ENCODE measurements around the gene TRMO. TPM values are rescaled to one million over a fixed set of nuclear protein-coding genes. Genes with fewer than 3 reads are reported as not detected.

Gene TRMO
- total RNA-seq, 1 donor from 2014 or later, result 8.2 TPM

DNA sequence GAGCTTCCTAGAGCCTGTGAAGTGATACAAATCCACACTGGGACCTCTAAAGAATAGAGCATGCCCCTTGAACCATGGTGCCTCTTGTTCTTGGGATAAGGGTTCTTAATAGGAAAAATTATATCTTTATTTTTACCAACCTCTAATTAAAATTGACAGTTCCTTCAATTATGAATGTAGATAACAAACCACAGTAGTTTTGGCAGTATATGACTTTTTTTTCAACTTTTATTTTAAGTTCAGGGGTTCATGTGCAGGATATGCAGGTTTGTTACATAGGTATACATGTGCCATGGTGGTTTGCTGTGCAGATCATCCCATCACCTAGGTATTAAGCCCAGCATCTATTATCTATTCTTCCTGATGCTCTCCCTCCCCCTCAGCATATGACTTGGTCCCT is 14.7 kb upstream of the TRMO start:
- TF ChIP-seq, protein P1, sequence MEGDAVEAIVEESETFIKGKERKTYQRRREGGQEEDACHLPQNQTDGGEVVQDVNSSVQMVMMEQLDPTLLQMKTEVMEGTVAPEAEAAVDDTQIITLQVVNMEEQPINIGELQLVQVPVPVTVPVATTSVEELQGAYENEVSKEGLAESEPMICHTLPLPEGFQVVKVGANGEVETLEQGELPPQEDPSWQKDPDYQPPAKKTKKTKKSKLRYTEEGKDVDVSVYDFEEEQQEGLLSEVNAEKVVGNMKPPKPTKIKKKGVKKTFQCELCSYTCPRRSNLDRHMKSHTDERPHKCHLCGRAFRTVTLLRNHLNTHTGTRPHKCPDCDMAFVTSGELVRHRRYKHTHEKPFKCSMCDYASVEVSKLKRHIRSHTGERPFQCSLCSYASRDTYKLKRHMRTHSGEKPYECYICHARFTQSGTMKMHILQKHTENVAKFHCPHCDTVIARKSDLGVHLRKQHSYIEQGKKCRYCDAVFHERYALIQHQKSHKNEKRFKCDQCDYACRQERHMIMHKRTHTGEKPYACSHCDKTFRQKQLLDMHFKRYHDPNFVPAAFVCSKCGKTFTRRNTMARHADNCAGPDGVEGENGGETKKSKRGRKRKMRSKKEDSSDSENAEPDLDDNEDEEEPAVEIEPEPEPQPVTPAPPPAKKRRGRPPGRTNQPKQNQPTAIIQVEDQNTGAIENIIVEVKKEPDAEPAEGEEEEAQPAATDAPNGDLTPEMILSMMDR (IDR thresholded peaks at IDR 0.05; ENCODE audit: borderline replicate concordance), result no peak
- Histone ChIP-seq H3K9me3 (replicated peaks) (no peaks in the 10 kb centered on the region), H3K4me1 (no peaks in the 10 kb centered on the region), H3K4me3 (no peak overlapping the region), H3K27me3 (ENCODE audit: low read depth) (peaks cover 68% of the 10 kb centered on the region), H3K36me3 (no peaks in the 10 kb centered on the region), H3K27ac (replicated peaks) (no peak overlapping the region)
- intact Hi-C loops (cut with micrococcal nuclease), result no loop called here
- DNase-seq, result no peak

DNA sequence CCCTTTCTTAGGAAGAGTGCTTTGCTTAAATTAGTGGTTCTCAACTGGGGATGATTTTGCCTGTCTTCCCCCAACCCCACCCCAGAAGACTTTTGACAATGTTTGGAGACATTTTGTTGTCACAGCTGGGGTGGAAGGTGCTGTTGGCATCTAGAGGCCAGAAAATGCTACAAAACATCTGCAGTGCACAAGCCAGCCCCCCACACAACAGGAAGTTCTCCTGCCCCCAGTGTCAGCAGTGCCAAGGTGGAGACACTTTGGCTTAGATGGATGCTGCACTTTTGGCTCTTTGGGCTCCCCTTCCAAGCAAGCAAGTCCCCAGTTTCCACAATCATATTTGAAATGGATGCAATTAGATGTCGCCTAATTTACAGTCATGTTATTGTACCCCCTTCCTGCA is 13.0 kb upstream of the TRMO start:
- H3K9me3 ChIP-seq (replicated peaks), result no peaks in the 10 kb centered on the region
- no peaks in the 10 kb centered on the region for H3K4me1 ChIP-seq
- H3K27ac ChIP-seq (replicated peaks), result no peak overlapping the region
- H3K36me3 ChIP-seq, result no peaks in the 10 kb centered on the region
- no peak for DNase-seq
- intact Hi-C loops (cut with micrococcal nuclease), result no loop called here
- H3K4me3 ChIP-seq, result no peak overlapping the region
- H3K27me3 ChIP-seq (ENCODE audit: low read depth), result peaks cover 80% of the 10 kb centered on the region
- TF ChIP-seq, protein P1 (IDR thresholded peaks at IDR 0.05; ENCODE audit: borderline replicate concordance), result no peak

DNA sequence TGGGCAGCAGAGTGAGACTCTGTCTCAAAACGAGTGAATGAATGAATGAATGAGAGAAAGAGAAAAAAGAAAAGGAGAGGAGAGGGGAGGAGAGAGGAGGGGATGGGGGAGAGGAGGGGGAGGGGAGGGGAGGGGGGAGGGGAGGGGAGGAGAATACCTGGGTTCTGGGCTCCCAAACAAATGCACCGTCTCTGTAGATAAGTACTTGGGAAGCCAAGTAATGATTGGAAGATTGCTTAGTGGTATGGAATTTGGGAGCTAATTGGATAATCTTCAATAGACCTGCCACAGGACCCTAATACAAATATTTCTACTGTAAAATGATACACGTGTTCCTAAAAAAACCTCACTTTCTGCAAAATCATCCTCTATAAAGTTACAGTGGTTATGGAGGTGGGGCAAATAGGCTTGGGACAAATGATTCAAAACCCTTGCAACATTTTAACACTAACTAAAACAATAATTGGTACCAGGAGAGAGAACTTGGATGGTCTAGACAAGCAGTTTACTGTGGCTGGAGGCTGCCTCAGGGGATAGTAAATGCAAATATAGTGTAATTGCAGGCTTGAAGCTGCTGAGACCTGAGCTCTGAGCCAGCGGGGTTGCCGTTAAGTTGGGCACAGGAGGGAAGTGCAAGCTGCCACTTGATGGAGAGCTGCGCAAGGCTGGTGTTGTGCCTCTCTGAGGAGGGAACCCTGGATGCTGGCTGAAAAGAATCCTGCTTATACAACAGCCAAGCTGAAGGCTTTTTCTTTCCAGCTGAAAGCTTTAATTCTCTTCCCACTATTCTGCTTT is 12.2 kb upstream of the TRMO start:
- DNase-seq, result no peak
- TF ChIP-seq, protein P1 (IDR thresholded peaks at IDR 0.05; ENCODE audit: borderline replicate concordance), result no peak
- H3K27ac ChIP-seq (replicated peaks), result no peak overlapping the region
- H3K4me1 ChIP-seq, result no peaks in the 10 kb centered on the region
- intact Hi-C loops (cut with micrococcal nuclease), result no loop called here
- no peaks in the 10 kb centered on the region for H3K36me3 ChIP-seq
- no peak overlapping the region for H3K4me3 ChIP-seq
- peaks cover 88% of the 10 kb centered on the region for H3K27me3 ChIP-seq (ENCODE audit: low read depth)
- no peaks in the 10 kb centered on the region for H3K9me3 ChIP-seq (replicated peaks)

DNA sequence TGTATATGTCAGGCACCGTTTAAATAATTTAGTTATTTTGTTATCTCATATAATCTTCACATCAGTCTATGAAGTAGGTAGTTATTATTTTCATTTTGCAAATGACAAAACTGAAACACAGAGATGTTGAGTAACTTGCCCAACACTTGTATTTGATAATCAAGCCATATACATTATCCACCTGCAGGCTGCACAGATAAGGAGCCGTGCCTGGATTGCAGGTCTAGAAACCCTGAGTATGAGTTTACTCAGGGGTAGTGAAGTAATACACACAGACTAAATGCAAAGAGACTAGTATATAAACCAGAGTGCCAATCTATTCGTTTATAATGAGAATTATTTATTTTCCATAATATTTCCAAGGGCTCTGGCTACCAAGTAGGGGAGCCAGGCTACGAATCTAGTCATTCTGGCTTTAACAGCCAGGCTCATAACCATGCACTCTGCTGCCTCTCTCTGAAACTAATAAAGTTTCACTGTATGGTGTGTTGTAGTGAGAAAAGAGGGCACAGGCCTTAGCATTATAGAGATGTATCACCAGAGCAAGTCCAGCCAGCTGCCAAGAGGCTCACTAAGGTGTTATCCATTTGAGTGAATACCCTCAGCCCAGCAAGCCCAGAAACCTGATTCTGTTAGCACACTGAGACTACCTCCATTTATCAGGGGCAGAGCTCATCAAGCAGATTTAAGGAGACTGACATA is 11.1 kb upstream of the TRMO start:
- Histone ChIP-seq H3K36me3 (no peaks in the 10 kb centered on the region), H3K9me3 (replicated peaks) (no peaks in the 10 kb centered on the region), H3K4me1 (no peaks in the 10 kb centered on the region), H3K4me3 (no peak overlapping the region), H3K27me3 (ENCODE audit: low read depth) (peaks cover 89% of the 10 kb centered on the region), H3K27ac (replicated peaks) (no peak overlapping the region)
- intact Hi-C loops (cut with micrococcal nuclease), result no loop called here
- TF ChIP-seq, protein P1 (IDR thresholded peaks at IDR 0.05; ENCODE audit: borderline replicate concordance), result no peak
- no peak for DNase-seq

DNA sequence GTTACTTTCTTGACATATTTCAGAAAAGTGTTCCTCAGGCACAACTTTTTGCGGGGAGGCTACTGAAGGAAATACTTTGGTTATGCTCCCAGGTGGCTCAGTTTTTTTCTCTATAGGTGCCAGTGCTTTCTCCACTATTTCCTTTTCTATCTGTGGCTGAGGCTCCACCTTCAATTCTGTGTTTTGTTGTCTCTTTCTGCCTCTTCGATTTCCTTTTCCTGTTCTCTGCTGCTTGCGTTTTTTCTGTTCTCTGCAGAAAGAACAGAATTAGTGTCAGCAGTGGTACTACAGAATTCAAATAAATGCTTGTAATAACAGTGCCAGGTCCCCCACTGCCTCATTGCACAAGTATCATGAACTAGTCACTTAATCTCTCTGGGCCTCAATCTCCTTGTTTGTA is 8.7 kb upstream of the TRMO start:
- Histone ChIP-seq H3K36me3 (no peaks in the 10 kb centered on the region), H3K27me3 (ENCODE audit: low read depth) (peaks cover 90% of the 10 kb centered on the region), H3K27ac (replicated peaks) (no peak overlapping the region), H3K4me3 (no peak overlapping the region), H3K4me1 (no peaks in the 10 kb centered on the region), H3K9me3 (replicated peaks) (no peaks in the 10 kb centered on the region)
- DNase-seq, result no peak
- intact Hi-C loops (cut with micrococcal nuclease), result no loop called here
- TF ChIP-seq, protein P1 (IDR thresholded peaks at IDR 0.05; ENCODE audit: borderline replicate concordance), result no peak
